Endothelial cell of umbilical vein (primary cell): Measurements from ENCODE around the gene LSMEM2. TPM values are rescaled to one million over a fixed set of nuclear protein-coding genes. Genes with fewer than 3 reads are reported as not detected.

Experiments used
- BruUV-seq: library from RNA; stranded (reverse); fragments of 400-500 nt; replicated peaks from 2 replicates; lab custom pipeline; 2021; lab: Mats Ljungman, UMichigan
- CTCF ChIA-PET: fragments of 300-600, 350-600 bp; sonication (Branson Sonifier 250); formaldehyde crosslinking; loops from one replicate; lab custom pipeline; 2021; ENCODE audit warnings: antibody characterized with exemption, inconsistent platforms; lab: Charles Lee
- POLR2A ChIA-PET: fragments of 300-600, 350-600 bp; sonication (Branson Sonifier 250); formaldehyde crosslinking; loops from one replicate; lab custom pipeline; 2021; ENCODE audit warnings: antibody characterized with exemption, inconsistent platforms; lab: Charles Lee
- DNase-seq: peaks from one replicate; pipeline ENCODE4 v3.0.0-alpha.2; 2011; ENCODE audit warnings: low read depth, low spot score
- FAIRE-seq: peaks from 2 replicates; lab custom pipeline; 2011; peaks lifted over from hg19 to GRCh38; lab: Jason Lieb, UNC
- H2AFZ ChIP-seq: 2 replicates; pipeline ENCODE4 v1.6.0; 2012; ENCODE audit warnings: low read depth, low read length, control low read depth, inconsistent platforms
- H3K27ac ChIP-seq: 2 replicates; pipeline ENCODE4 v1.5.1; 2011; ENCODE audit warnings: low read depth, mild to moderate bottlenecking, control low read depth, low read length, moderate library complexity; ENCODE audit not compliant: insufficient read depth
- H3K27me3 ChIP-seq, 2 experiments: 2 replicates each; pipeline versions ENCODE4 v1.6.0 to v1.6.1; 2011; ENCODE audit warnings: low read length in 2 of 2, mixed read lengths in 1 of 2; ENCODE audit not compliant: control insufficient read depth in 2 of 2, insufficient read depth in 2 of 2
- H3K36me3 ChIP-seq, 2 experiments: 2 replicates in 1 of 2; 3 replicates in 1 of 2; pipeline ENCODE4 v1.5.1; 2011; ENCODE audit warnings: low read length in 2 of 2, mild to moderate bottlenecking in 1 of 2, moderate library complexity in 1 of 2; ENCODE audit not compliant: control insufficient read depth in 2 of 2, insufficient read depth in 2 of 2; ENCODE audit errors: extremely low read depth in 1 of 2
- H3K4me1 ChIP-seq: 3 replicates; pipeline ENCODE4 v1.5.1; 2011; ENCODE audit warnings: mild to moderate bottlenecking, low read length; ENCODE audit not compliant: control insufficient read depth, insufficient read depth; ENCODE audit errors: extremely low read depth
- H3K4me2 ChIP-seq: 2 replicates; pipeline ENCODE4 v1.6.1; 2011; ENCODE audit warnings: low read length, control low read depth, mixed read lengths; ENCODE audit not compliant: insufficient read depth
- H3K4me3 ChIP-seq, 3 experiments: fragments of 200-600 bp in 1 of 3; sonication (generic), shearing (Covaris generic) in 1 of 3; replicated peaks in 1 of 3; 2 replicates each; pipeline ENCODE4 v1.5.1; 2011 to 2016; ENCODE audit warnings: control low read depth in 3 of 3, low read length in 3 of 3, mild to moderate bottlenecking in 2 of 3, inconsistent platforms in 1 of 3, low read depth in 1 of 3, moderate library complexity in 1 of 3; ENCODE audit not compliant: insufficient read depth in 1 of 3
- H3K79me2 ChIP-seq: 2 replicates; pipeline ENCODE4 v1.6.0; 2012; ENCODE audit warnings: low read length, inconsistent platforms; ENCODE audit not compliant: control insufficient read depth, insufficient read depth
- H3K9ac ChIP-seq: replicated peaks from 2 replicates; pipeline ENCODE3; 2011; ENCODE audit warnings: low read length, control low read depth; ENCODE audit not compliant: insufficient read depth; ENCODE audit errors: extremely low read depth
- H3K9me1 ChIP-seq: replicated peaks from 3 replicates; pipeline ENCODE4 v1.6.0; 2011; ENCODE audit warnings: mild to moderate bottlenecking, low read length; ENCODE audit not compliant: control insufficient read depth, insufficient read depth; ENCODE audit errors: extremely low read depth
- H3K9me3 ChIP-seq: replicated peaks from 2 replicates; pipeline ENCODE4 v1.5.1; 2012; ENCODE audit warnings: low read length, inconsistent platforms; ENCODE audit not compliant: control insufficient read depth, insufficient read depth
- H4K20me1 ChIP-seq: replicated peaks from 2 replicates; pipeline ENCODE3; 2011; ENCODE audit warnings: mild to moderate bottlenecking, low read length; ENCODE audit not compliant: control insufficient read depth, insufficient read depth; ENCODE audit errors: extremely low read depth
- CTCF ChIP-seq, 2 donors: IDR thresholded peaks; 1 replicate in 1 of 2; 2 replicates in 1 of 2; pipeline ENCODE4 v1.5.1; 2011; ENCODE audit warnings: low read length in 2 of 2, mild to moderate bottlenecking in 2 of 2, moderate library complexity in 2 of 2, control low read depth in 1 of 2, inconsistent platforms in 1 of 2, low read depth in 1 of 2; ENCODE audit not compliant: insufficient read depth in 1 of 2; ENCODE audit errors: extremely low read depth in 1 of 2
- EZH2 ChIP-seq: IDR thresholded peaks from 2 replicates; pipeline ENCODE4 v1.6.1; 2012; ENCODE audit warnings: borderline replicate concordance, low read depth, mild to moderate bottlenecking, moderate library complexity, low read length, inconsistent platforms; ENCODE audit not compliant: severe bottlenecking
- FOS ChIP-seq: IDR thresholded peaks from 2 replicates; pipeline ENCODE4 v1.6.1; 2011; ENCODE audit warnings: mild to moderate bottlenecking, low read length, moderate library complexity, borderline replicate concordance; ENCODE audit not compliant: insufficient read depth
- JUN ChIP-seq: IDR thresholded peaks from 2 replicates; pipeline ENCODE4 v1.6.1; 2011; ENCODE audit warnings: borderline replicate concordance, low read depth; ENCODE audit not compliant: insufficient read length, insufficient read depth
- POLR2A ChIP-seq: IDR thresholded peaks from 2 replicates; pipeline ENCODE4 v1.6.1; 2012; ENCODE audit warnings: low read depth, mild to moderate bottlenecking, control low read depth, low read length
- POLR2AphosphoS5 ChIP-seq: IDR thresholded peaks from 2 replicates; pipeline ENCODE4 v1.6.1; 2012; ENCODE audit warnings: low read depth, mild to moderate bottlenecking, control low read depth, low read length, moderate library complexity; ENCODE audit not compliant: insufficient read depth
- dilution Hi-C: fragments of 300-500 bp; cut with MboI; formaldehyde crosslinking; loops from one replicate; pipeline ENCODE4 v1.15.0; 2019; ENCODE audit warnings: low sequenced_read_pairs; ENCODE audit not compliant: extremely low pct_ligation_motif_present
- intact Hi-C: fragments of 100-400 bp; cut with micrococcal nuclease; formaldehyde crosslinking; loops from one replicate; pipeline ENCODE4 v1.10.0; 2022
- polyA plus RNA-seq, 4 experiments: library from polyadenylated mRNA; depleted of rRNA in 3 of 4; stranded (reverse) in 3 of 4; unstranded in 1 of 4; fragments of >200 nt; gene quantifications; 2 replicates each; pipeline versions ENCODE4 v1.2.1 to v1.2.3, GENCODE V29; 2011 to 2012; ENCODE audit warnings: missing spikeins in 1 of 4
- total RNA-seq: library from RNA; stranded (reverse); gene quantifications from 2 replicates; pipeline ENCODE4 v1.2.3, GENCODE V29; 2021

The LSMEM2 gene
- total and polyA plus RNA-seq, 2 donors (not counting 3 experiments of a cell fraction or from before 2014, with no cell fraction given) = not detected

GRCh38 chr3:50318615-50319014, 39.7 kb downstream of the LSMEM2 start:
- H3K9me1 ChIP-seq = no peaks in the 10 kb centered on the region
- H3K9ac ChIP-seq = no peak overlapping the region
- no peaks in the 10 kb centered on the region for H3K27me3 ChIP-seq
- CTCF ChIA-PET = interaction anchor here (1.6 to 1.7 kb wide), 2 partner anchors 15 to 19 kb away, joined by 3 to 6 read pairs; partner anchors contain the start of genes HYAL1, HYAL3 and NAA80
- intact Hi-C loops (no loop called here), dilution Hi-C loops (no loop called here)
- peaks cover 55% of the 10 kb centered on the region for H3K4me1 ChIP-seq
- H3K4me2 ChIP-seq = peak overlapping the region; percentile 69
- H2AFZ ChIP-seq = no peak overlapping the region
- H3K4me3 ChIP-seq = peak overlapping the region in 2 of 3 experiments; percentile 11 to 89
- H3K9me3 ChIP-seq = no peaks in the 10 kb centered on the region
- TF ChIP-seq POLR2A (peak; percentile 2), JUN (no peak), CTCF (IDR thresholded peaks at IDR 0.05; ENCODE audit: extremely low read depth in 1 of 2, insufficient read depth in 1 of 2, low read depth in 1 of 2, low read length in 2 of 2) (no peak), FOS (no peak), EZH2 (no peak), POLR2AphosphoS5 (no peak)
- no peaks in the 10 kb centered on the region for H4K20me1 ChIP-seq
- no peak for DNase-seq
- BruUV-seq = no TSS peak
- H3K36me3 ChIP-seq = peaks cover 17 to 47% of the 10 kb centered on the region in 2 experiments
- FAIRE-seq = peak; percentile 12
- POLR2A ChIA-PET = interaction anchor here (0.6 to 0.8 kb wide), 2 partner anchors 9 to 56 kb away, joined by 3 to 7 read pairs; partner anchors contain the start of gene TUSC2
- no peak overlapping the region for H3K27ac ChIP-seq
- H3K79me2 ChIP-seq = peaks cover 52% of the 10 kb centered on the region
